ENCODE data around the gene TRIM39.
"Not testable (repeated sequence)": the region's sequence is repeated elsewhere in the genome, so short reads cannot be mapped to it uniquely, and the experiment has no call there.

TRIM39 gene

GRCh38 chr6:30326526-30327231, at the start of gene TRIM39:
Gene TRIM39 (plus strand): TSS chr6:30326927. CDS start chr6:30329318, 2,391 bp downstream.
- peak; percentile 77 to 85 (median 79) for DNase-seq (ENCODE audit: low read depth in 3 of 3)

- DNase-seq (ENCODE audit: low read depth in 3 of 3): not testable (repeated sequence)
These were observed 45.7 kb upstream of the TRIM39 start for GRCh38 chr6:30280988-30281387.

- DNase-seq (ENCODE audit: low read depth in 3 of 3): no peak
These were observed 44.2 kb upstream of the TRIM39 start for GRCh38 chr6:30282522-30282921.

GRCh38 chr6:30283761-30284160, 43.0 kb upstream of the TRIM39 start:
- no peak for DNase-seq (ENCODE audit: low read depth in 3 of 3)

GRCh38 chr6:30287139-30287538, 39.6 kb upstream of the TRIM39 start:
- DNase-seq (ENCODE audit: low read depth in 3 of 3): no peak

- no peak for DNase-seq (ENCODE audit: low read depth in 3 of 3)
These were observed 30.9 kb upstream of the TRIM39 start for GRCh38 chr6:30295837-30296236.

GRCh38 chr6:30304002-30304401, 22.7 kb upstream of the TRIM39 start:
- DNase-seq (ENCODE audit: low read depth in 3 of 3): no peak

GRCh38 chr6:30311101-30311500, 15.6 kb upstream of the TRIM39 start:
- DNase-seq (ENCODE audit: low read depth in 3 of 3): no peak

- DNase-seq (ENCODE audit: low read depth in 3 of 3): no peak
These were observed 15.1 kb upstream of the TRIM39 start for GRCh38 chr6:30311671-30312070.

GRCh38 chr6:30312266-30312665, 14.5 kb upstream of the TRIM39 start:
- no peak for DNase-seq (ENCODE audit: low read depth in 3 of 3)

- no peak for DNase-seq (ENCODE audit: low read depth in 3 of 3)
These were observed 13.9 kb upstream of the TRIM39 start for GRCh38 chr6:30312676-30313321.

- DNase-seq (ENCODE audit: low read depth in 3 of 3): no peak
These were observed 11.6 kb upstream of the TRIM39 start for GRCh38 chr6:30315156-30315555.

GRCh38 chr6:30317913-30318589, 8.7 kb upstream of the TRIM39 start:
- DNase-seq (ENCODE audit: low read depth in 3 of 3): no peak

GRCh38 chr6:30319146-30319835, 7.4 kb upstream of the TRIM39 start:
- DNase-seq (ENCODE audit: low read depth in 3 of 3): no peak

- no peak for DNase-seq (ENCODE audit: low read depth in 3 of 3)
These were observed 4.9 kb upstream of the TRIM39 start for GRCh38 chr6:30321692-30322388.

- DNase-seq (ENCODE audit: low read depth in 3 of 3): peak in 1 of 3 experiments; percentile 25
These were observed 3.9 kb upstream of the TRIM39 start for GRCh38 chr6:30322527-30323501.

GRCh38 chr6:30323806-30324205, 2.9 kb upstream of the TRIM39 start:
- no peak for DNase-seq (ENCODE audit: low read depth in 3 of 3)

GRCh38 chr6:30325150-30325872, 1.4 kb upstream of the TRIM39 start:
- peak; percentile 67 to 88 (median 75) for DNase-seq (ENCODE audit: low read depth in 3 of 3)

- DNase-seq (ENCODE audit: low read depth in 3 of 3): peak; percentile 51 to 72 (median 65)
These were observed 728 bp upstream of the TRIM39 start for GRCh38 chr6:30325873-30326525.

All from stimulated activated CD4-positive, alpha-beta T cell treated with anti-CD3 and anti-CD28 coated beads, TNF-alpha, amount 100 ng/mL, for 24 hours (primary cell).